Daoy (cell line): ENCODE data around the gene KCNC3. TPM values are rescaled to one million over a fixed set of nuclear protein-coding genes. Genes with fewer than 3 reads are reported as not detected.
A peak's percentile ranks its signal among the peaks of the same experiment; 100 is the strongest.

Source experiments
- DNase-seq: peaks from one replicate; pipeline ENCODE4 v3.0.0-alpha.2; 2015; ENCODE audit warnings: low read depth
- total RNA-seq: library from RNA; depleted of rRNA; stranded (reverse); fragments of >200 nt; shearing (Covaris generic); gene quantifications from 2 replicates; pipeline ENCODE4 v1.2.3, GENCODE V29; 2014

The KCNC3 gene
- total RNA-seq, 1 experiment from 2014 or later: 0.06 TPM

DNA sequence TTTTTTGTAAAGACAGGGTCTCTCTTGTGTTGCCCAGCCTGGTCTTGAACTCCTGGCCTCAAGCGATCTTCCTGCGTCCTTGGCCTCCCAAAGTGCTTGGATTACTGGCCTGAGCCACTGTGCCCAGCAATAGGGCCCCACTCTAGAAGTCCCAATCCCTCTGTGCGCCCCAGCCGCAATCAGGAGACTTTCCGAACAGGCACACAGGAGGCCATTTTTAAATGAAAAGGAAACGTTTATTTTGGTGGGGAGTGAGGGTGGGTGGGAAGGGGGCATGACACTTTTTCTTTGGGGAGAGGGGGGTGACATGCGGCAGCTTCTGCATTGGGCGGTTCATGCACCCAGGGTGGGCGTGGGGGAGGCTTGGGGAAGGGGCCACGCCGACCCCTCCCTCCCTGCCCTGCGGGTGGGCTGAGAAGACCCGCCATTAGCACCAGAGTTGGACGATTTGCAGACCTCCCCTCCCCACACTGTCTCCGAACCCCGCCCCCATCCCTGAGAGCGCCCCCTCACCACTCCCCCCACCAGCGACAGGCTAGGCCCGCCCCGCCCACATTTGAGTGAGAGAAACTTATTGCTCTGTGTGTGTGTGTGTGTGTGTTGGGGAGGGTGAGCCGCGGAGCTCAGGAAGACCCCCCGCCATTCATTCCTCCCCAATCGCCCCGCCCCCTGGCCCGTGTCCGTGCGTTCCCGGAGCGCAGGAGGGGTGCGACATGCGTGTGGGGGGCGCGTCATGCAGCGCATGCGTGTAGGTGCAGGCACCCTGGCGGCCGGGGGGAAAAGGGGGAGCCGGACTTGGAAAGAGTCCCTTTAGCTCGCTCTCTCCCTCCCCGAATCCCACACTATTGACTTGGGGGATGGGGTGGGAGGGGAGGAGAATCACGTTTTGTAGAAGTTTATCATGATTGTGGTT lies 17.2 kb downstream of the KCNC3 start:
- DNase-seq: peak; percentile 87

GRCh38 chr19:50310759-50311465 lies 18.3 kb downstream of the KCNC3 start:
- no peak for DNase-seq

GRCh38 chr19:50309396-50310125 lies 19.6 kb downstream of the KCNC3 start:
- no peak for DNase-seq

- DNase-seq: peak; percentile 0
Measured at GRCh38 chr19:50308991-50309390, 20.2 kb downstream of the KCNC3 start.

- no peak for DNase-seq
Measured at GRCh38 chr19:50303558-50303957, 25.6 kb downstream of the KCNC3 start.

DNA sequence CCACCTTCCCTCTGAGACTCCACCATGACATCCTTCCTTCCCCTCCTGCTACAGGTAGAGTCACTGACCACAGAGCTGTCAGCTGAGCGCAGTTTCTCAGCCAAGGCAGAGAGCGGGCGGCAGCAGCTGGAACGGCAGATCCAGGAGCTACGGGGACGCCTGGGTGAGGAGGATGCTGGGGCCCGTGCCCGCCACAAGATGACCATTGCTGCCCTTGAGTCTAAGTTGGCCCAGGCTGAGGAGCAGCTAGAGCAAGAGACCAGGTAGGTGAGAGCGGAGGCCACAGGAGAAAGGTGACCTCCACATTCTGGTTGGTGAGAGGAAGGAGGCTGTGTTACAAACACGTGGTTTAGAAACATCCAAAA lies 27.6 kb downstream of the KCNC3 start:
- DNase-seq: no peak

- peak; percentile 80 for DNase-seq
Measured at GRCh38 chr19:50300814-50301606, 28.2 kb downstream of the KCNC3 start.

- no peak for DNase-seq
Measured at GRCh38 chr19:50300051-50300450, 29.1 kb downstream of the KCNC3 start.

- DNase-seq: no peak
Measured at GRCh38 chr19:50293263-50294004, 35.7 kb downstream of the KCNC3 start.

DNA sequence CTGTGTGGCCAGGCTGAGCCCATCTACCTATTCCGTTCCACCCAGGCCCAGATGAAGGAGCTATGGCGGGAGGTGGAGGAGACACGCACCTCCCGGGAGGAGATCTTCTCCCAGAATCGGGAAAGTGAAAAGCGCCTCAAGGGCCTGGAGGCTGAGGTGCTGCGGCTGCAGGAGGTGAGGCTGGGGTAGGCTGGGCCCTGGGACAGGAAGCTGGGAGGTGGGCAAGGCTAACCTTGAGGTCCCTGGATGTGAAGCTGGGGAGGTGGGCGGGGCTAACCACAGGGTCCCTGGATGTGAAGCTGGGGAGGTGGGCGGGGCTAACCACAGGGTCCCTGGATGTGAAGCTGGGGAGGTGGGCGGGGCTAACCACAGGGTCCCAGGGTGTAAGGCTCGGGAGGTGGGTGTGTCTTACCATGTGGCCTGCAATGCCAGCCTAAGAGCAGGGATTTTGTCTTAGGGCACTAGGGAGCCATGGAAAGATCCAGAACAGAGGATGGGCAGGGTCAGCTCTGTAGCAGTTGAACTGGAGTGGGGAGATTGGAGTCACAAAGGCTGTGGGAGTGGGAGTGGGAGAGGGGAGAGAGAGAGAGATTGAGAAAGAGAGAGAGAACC lies 36.9 kb downstream of the KCNC3 start:
- no peak for DNase-seq

DNA sequence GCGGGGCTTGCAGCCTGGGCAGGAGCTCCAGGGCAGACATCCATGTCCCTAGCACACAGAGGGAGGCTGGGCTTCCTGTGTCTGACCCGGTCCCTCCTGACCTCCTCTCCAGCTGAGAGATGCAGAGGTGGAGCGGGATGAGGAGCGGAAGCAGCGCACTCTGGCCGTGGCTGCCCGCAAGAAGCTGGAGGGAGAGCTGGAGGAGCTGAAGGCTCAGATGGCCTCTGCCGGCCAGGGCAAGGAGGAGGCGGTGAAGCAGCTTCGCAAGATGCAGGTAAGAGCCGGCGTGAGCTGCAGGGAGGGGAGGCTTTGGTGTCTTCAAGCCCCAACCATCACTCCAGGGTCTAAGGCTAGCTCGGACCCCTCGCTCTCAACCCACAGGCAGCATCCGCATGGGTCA lies 38.4 kb downstream of the KCNC3 start:
- DNase-seq: no peak

DNA sequence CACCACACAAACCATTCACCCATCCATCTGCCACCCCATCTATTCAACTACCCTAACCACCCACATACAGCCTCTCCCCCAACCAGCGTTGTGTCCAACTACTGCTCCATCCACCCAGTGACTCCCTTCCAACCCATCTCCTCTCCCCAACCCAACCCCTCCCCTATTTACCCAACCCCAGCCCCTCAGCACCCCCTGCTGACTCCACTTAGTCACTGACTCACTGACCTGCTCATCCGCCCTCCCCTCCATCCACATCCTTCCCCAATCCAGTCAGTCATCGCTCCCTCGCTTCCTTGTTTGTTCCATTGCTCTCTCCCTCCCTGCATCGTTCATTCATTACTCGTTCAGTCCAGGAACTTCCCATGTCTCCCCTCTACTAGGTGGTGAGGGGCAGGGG lies 39.2 kb downstream of the KCNC3 start:
- no peak for DNase-seq

DNA sequence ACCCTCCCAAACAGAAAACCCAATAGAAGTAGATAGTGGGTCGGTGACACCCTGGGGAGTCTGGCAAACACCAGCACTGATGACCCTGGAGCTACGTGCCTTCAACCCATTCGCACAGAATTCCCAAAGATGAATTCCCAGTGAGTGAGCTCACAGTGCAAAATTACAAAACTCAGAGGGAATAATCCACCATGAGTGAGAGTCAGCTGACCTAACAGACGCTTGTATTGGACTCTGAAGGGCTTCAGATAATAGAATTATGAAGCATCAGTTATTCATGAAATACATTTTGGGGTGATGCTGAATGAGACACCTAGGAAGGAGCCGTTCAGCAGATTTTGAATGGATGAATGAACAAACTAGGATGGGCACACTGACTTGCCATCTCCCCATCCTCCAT lies 40.2 kb downstream of the KCNC3 start:
- no peak for DNase-seq

DNA sequence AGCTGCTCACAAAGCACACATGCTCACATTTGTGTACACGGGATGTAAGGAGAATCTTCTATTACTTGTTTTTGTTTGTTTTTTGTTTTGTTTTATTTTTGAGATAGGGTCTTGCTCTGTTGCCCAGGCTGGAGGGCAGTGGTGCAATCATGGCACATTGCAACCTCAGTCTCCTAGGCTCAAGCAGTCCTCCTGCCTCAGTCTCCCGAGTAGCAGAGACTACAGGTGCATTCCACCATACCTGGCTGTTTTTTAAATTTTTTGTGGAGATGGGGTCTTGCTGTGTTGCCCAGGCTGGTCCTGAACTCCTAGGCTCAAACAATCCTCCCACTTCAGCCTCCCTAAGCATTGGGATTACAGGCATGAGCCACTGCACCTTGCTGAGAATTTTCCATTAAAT lies 41.8 kb downstream of the KCNC3 start:
- DNase-seq: no peak

GRCh38 chr19:50286443-50286842 lies 42.7 kb downstream of the KCNC3 start:
- DNase-seq: no peak

- no peak for DNase-seq
Measured at GRCh38 chr19:50285833-50286232, 43.3 kb downstream of the KCNC3 start.

DNA sequence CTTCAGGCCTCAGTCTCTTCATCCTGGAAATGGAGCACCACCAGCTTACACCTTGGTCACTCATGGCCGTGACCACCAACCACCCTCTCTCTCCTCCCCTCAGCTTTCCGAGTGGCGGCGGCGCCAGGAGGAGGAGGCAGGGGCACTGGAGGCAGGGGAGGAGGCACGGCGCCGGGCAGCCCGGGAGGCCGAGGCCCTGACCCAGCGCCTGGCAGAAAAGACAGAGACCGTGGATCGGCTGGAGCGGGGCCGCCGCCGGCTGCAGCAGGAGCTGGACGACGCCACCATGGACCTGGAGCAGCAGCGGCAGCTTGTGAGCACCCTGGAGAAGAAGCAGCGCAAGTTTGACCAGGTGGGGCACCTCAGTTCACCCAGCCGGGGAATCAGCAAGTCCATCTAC lies 47.7 kb downstream of the KCNC3 start:
- DNase-seq: no peak

- DNase-seq: no peak
Measured at GRCh38 chr19:50280983-50281382, 48.2 kb downstream of the KCNC3 start.

GRCh38 chr19:50280074-50280473 lies 49.1 kb downstream of the KCNC3 start:
- DNase-seq: no peak

GRCh38 chr19:50277966-50278580 lies 51.1 kb downstream of the KCNC3 start:
- no peak for DNase-seq
